Esophagus squamous epithelium (tissue), 5 donors: Measurements from ENCODE around the gene RFNG. TPM values are rescaled to one million over a fixed set of nuclear protein-coding genes. Genes with fewer than 3 reads are reported as not detected.

Source experiments
- DNase-seq: peaks from one replicate; lab custom pipeline; 2025; lab: John Stamatoyannopoulos, UW
- H3K27ac ChIP-seq, 4 donors: fragments of 200-600 bp; sonication (generic); one replicate each; pipeline ENCODE4 v1.5.1; 2016 to 2019; ENCODE audit warnings: mild to moderate bottlenecking in 1 of 4
- H3K27me3 ChIP-seq, 4 donors: fragments of 200-600 bp; sonication (generic); 1 replicate in 3 of 4; 2 replicates in 1 of 4; pipeline versions ENCODE4 v1.5.1 to v1.6.0; 2017 to 2021; ENCODE audit warnings: antibody characterized with exemption in 1 of 4
- H3K36me3 ChIP-seq, 3 donors: fragments of 200-600 bp; sonication (generic); one replicate each; pipeline ENCODE4 v1.5.1; 2016 to 2019
- H3K4me1 ChIP-seq, 3 donors: fragments of 200-600 bp; sonication (generic); one replicate each; pipeline ENCODE4 v1.5.1; 2017 to 2019
- H3K4me3 ChIP-seq, 4 donors: fragments of 200-600 bp; sonication (generic); 1 replicate in 3 of 4; 2 replicates in 1 of 4; pipeline ENCODE4 v1.5.1; 2016 to 2019; ENCODE audit warnings: mild to moderate bottlenecking in 2 of 4, moderate library complexity in 1 of 4
- H3K9me3 ChIP-seq, 3 donors: fragments of 200-600 bp; sonication (generic); one replicate each; pipeline ENCODE4 v1.5.1; 2016 to 2019
- CTCF ChIP-seq, 6 experiments: fragments of 450-650 bp in 4 of 6; fragments of 200-600 bp in 2 of 6; sonication (generic) in 2 of 6; IDR thresholded peaks; one replicate each; pipeline ENCODE4 v1.5.1; 2016 to 2019; ENCODE audit warnings: antibody characterized with exemption in 6 of 6, mild to moderate bottlenecking in 4 of 6, moderate library complexity in 4 of 6
- POLR2A ChIP-seq, 4 donors: fragments of 450-650 bp; IDR thresholded peaks; one replicate each; pipeline ENCODE4 v1.6.1; 2017; ENCODE audit warnings: antibody characterized with exemption in 4 of 4, mild to moderate bottlenecking in 4 of 4, moderate library complexity in 3 of 4
- WGBS, 2 donors: methylation state at CpG; one replicate each; pipeline ENCODE4 v1.1.5; 2018; 5-methylcytosine and 5-hydroxymethylcytosine counted together
- intact Hi-C: fragments of 100-400 bp; cut with DNase I; formaldehyde crosslinking; loops from one replicate; pipeline ENCODE4 v1.15.0; 2022
- total RNA-seq, 4 donors: library from RNA; depleted of rRNA; stranded (reverse); fragments of >200 nt; gene quantifications; one replicate each; pipeline ENCODE4 v1.1.0, GENCODE V29; 2016
- donor health status: DM: yes; HTN: yes; CAD: no.

RFNG gene
- total RNA-seq: 10 to 100 TPM; 24.9 to 38.1 (median 31.2) TPM

GRCh38 chr17:82051776-82052637 is at the start of gene RFNG, which contains the start of gene GPS1:
TSS of gene RFNG (minus strand) at chr17:82051811. CDS start at chr17:82051766, 45 bp downstream.
TSS of gene GPS1 (plus strand) at chr17:82051898. CDS start at chr17:82051932, 34 bp downstream.
- TF ChIP-seq POLR2A (IDR thresholded peaks at IDR 0.05): peak in 2 of 4 donors; percentile 22 to 27
- no peak for TF ChIP-seq CTCF (IDR thresholded peaks at IDR 0.05)
- Histone ChIP-seq H3K4me3 (peak within 1 kb of the TSS; percentile 72 to 83 (median 80)), H3K27ac (peak within 1 kb of the TSS; percentile 77 to 88 (median 86)), H3K4me1 (peaks cover 28 to 51% (median 36%) of the 10 kb centered on the region in 3 donors), H3K27me3 (no peaks in the 10 kb centered on the region), H3K36me3 (peaks cover 26 to 74% (median 33%) of the 10 kb centered on the region in 3 donors), H3K9me3 (no peaks in the 10 kb centered on the region)
- no CpG with 5 or more reads among the region's 94 CpGs for WGBS, 2 donors
- intact Hi-C loops: no loop called here
- no peak for DNase-seq

GRCh38 chr17:82101301-82101715 is 49.7 kb upstream of the RFNG start:
- peaks cover 0 to 5% (median 0%) of the 10 kb centered on the region in 3 donors for H3K36me3 ChIP-seq
- no peak overlapping the region for H3K4me3 ChIP-seq
- intact Hi-C loops: no loop called here
- peak overlapping the region in 2 of 4 donors; percentile 91 to 99 for H3K27ac ChIP-seq
- H3K27me3 ChIP-seq: no peaks in the 10 kb centered on the region
- H3K9me3 ChIP-seq: no peaks in the 10 kb centered on the region
- no peak for DNase-seq
- no peak for TF ChIP-seq POLR2A (IDR thresholded peaks at IDR 0.05)
- no peak for TF ChIP-seq CTCF (IDR thresholded peaks at IDR 0.05)
- WGBS, 2 donors: 71% methylated on average over 7 of the region's 10 CpGs; no CpG with 5 or more reads in 1 of the 2 donors
- peaks cover 58 to 82% (median 64%) of the 10 kb centered on the region in 3 donors for H3K4me1 ChIP-seq

GRCh38 chr17:82100502-82101298 is 49.1 kb upstream of the RFNG start:
- no peak for DNase-seq
- peaks cover 57 to 82% (median 59%) of the 10 kb centered on the region in 3 donors for H3K4me1 ChIP-seq

GRCh38 chr17:82098939-82099763 is 47.5 kb upstream of the RFNG start:
- H3K9me3 ChIP-seq: no peaks in the 10 kb centered on the region
- no peak for DNase-seq
- peak overlapping the region; percentile 60 to 95 (median 86) for H3K4me3 ChIP-seq
- peaks cover 9 to 27% (median 12%) of the 10 kb centered on the region in 3 donors for H3K36me3 ChIP-seq
- peaks cover 44 to 74% (median 45%) of the 10 kb centered on the region in 3 donors for H3K4me1 ChIP-seq
- peak in 2 of 6 experiments; percentile 2 to 4 for TF ChIP-seq CTCF (IDR thresholded peaks at IDR 0.05)
- no peak for TF ChIP-seq POLR2A (IDR thresholded peaks at IDR 0.05)
- no peaks in the 10 kb centered on the region for H3K27me3 ChIP-seq
- peak overlapping the region; percentile 91 to 99 (median 98) for H3K27ac ChIP-seq
- intact Hi-C loops: no loop called here
- 22% methylated on average over 9 of the region's 80 CpGs; no CpG with 5 or more reads in 1 of the 2 donors for WGBS, 2 donors

More at GRCh38 chr17:82100502-82101298, 49.1 kb upstream of the RFNG start:
- intact Hi-C loops: no loop called here
- Histone ChIP-seq H3K27ac (peak overlapping the region; percentile 91 to 99 (median 98)), H3K9me3 (no peaks in the 10 kb centered on the region), H3K4me3 (no peak overlapping the region), H3K36me3 (peaks cover 0 to 11% (median 0%) of the 10 kb centered on the region in 3 donors), H3K27me3 (no peaks in the 10 kb centered on the region)
- TF ChIP-seq POLR2A (IDR thresholded peaks at IDR 0.05): no peak
- no peak for TF ChIP-seq CTCF (IDR thresholded peaks at IDR 0.05)
- WGBS, 2 donors: 62 to 80% methylated on average over 6 to 8 of the region's 35 CpGs
